ENCODE data around the gene TLX1.

Gene TLX1

GRCh38 chr10:101134299-101135127 is 3.4 kb downstream of the TLX1 start:
- no peak for DNase-seq

- DNase-seq, result no peak
Observed at GRCh38 chr10:101135141-101136006, 4.3 kb downstream of the TLX1 start.

GRCh38 chr10:101136007-101136707 is 5.1 kb downstream of the TLX1 start:
- no peak for DNase-seq

GRCh38 chr10:101136708-101137121 is 5.6 kb downstream of the TLX1 start:
- no peak for DNase-seq

GRCh38 chr10:101137271-101137670 is 6.2 kb downstream of the TLX1 start:
- no peak for DNase-seq

- DNase-seq, result no peak
Observed at GRCh38 chr10:101138788-101139420, 7.8 kb downstream of the TLX1 start.

GRCh38 chr10:101139421-101139911 is 8.4 kb downstream of the TLX1 start:
- DNase-seq, result no peak

- DNase-seq, result no peak
Observed at GRCh38 chr10:101140084-101140949, 9.2 kb downstream of the TLX1 start.

- no peak for DNase-seq
Observed at GRCh38 chr10:101140950-101141615, 10.0 kb downstream of the TLX1 start.

- DNase-seq, result peak; percentile 71
Observed at GRCh38 chr10:101141616-101142532, 10.8 kb downstream of the TLX1 start.

GRCh38 chr10:101142533-101143344 is 11.6 kb downstream of the TLX1 start:
- no peak for DNase-seq

GRCh38 chr10:101143345-101143630 is 12.2 kb downstream of the TLX1 start:
- DNase-seq, result no peak

- DNase-seq, result no peak
Observed at GRCh38 chr10:101144053-101144452, 13.0 kb downstream of the TLX1 start.

- DNase-seq, result no peak
Observed at GRCh38 chr10:101145145-101145544, 14.0 kb downstream of the TLX1 start.

GRCh38 chr10:101145750-101146391 is 14.8 kb downstream of the TLX1 start:
- no peak for DNase-seq

GRCh38 chr10:101146392-101147251 is 15.5 kb downstream of the TLX1 start:
- DNase-seq, result no peak

- DNase-seq, result no peak
Observed at GRCh38 chr10:101151395-101151794, 20.3 kb downstream of the TLX1 start.

GRCh38 chr10:101152316-101152715 is 21.2 kb downstream of the TLX1 start:
- no peak for DNase-seq
